Caco-2 (cell line): Measurements from ENCODE around the gene KPNA6. TPM values are rescaled to one million over a fixed set of nuclear protein-coding genes. Genes with fewer than 3 reads are reported as not detected.

ENCODE experiments used
- BruUV-seq: library from RNA; stranded (reverse); fragments of 400-500 nt; replicated peaks from 2 replicates; lab custom pipeline; 2021; lab: Mats Ljungman, UMichigan
- CTCF ChIA-PET: fragments of 300-600 bp; sonication (Branson Sonifier 250); formaldehyde crosslinking; loops from one replicate; lab custom pipeline; 2022; ENCODE audit warnings: antibody characterized with exemption; lab: Charles Lee
- POLR2A ChIA-PET: fragments of 300-600 bp; sonication (Branson Sonifier 250); formaldehyde crosslinking; loops from one replicate; lab custom pipeline; 2022; ENCODE audit warnings: antibody characterized with exemption; lab: Charles Lee
- DNase-seq, 2 experiments: peaks; one replicate each; pipeline versions ENCODE4 v3.0.0 to v3.0.0-alpha.2; 2020 to 2022
- H3K27me3 ChIP-seq: replicated peaks from 2 replicates; pipeline ENCODE4 v1.6.0; 2011; ENCODE audit warnings: low read length; ENCODE audit not compliant: control insufficient read depth, insufficient read depth
- H3K36me3 ChIP-seq: 2 replicates; pipeline ENCODE4 v1.5.1; 2011; ENCODE audit warnings: low read length; ENCODE audit not compliant: control insufficient read depth, insufficient read depth
- H3K4me1 ChIP-seq: fragments of 250-450 bp; sonication (Bioruptor Pico); 2 replicates; pipeline ENCODE4 v1.5.1; 2020; ENCODE audit warnings: mild to moderate bottlenecking
- H3K4me3 ChIP-seq: 2 replicates; pipeline ENCODE4 v1.5.1; 2011; ENCODE audit warnings: low read depth, mild to moderate bottlenecking, control low read depth, low read length
- H3K9me3 ChIP-seq: fragments of 250-450 bp; sonication (Bioruptor Pico); 2 replicates; pipeline ENCODE4 v1.5.1; 2020; ENCODE audit warnings: mild to moderate bottlenecking, moderate library complexity
- H3K27ac Mint-ChIP-seq: one replicate; pipeline ENCODE4 v1.8.0; 2022; ENCODE audit warnings: mixed read lengths; ENCODE audit not compliant: unreplicated experiment
- H3K27me3 Mint-ChIP-seq: one replicate; pipeline ENCODE4 v1.8.0; 2022; ENCODE audit warnings: mixed read lengths; ENCODE audit not compliant: insufficient read depth, unreplicated experiment
- H3K36me3 Mint-ChIP-seq: one replicate; pipeline ENCODE4 v1.8.0; 2022; ENCODE audit warnings: mild to moderate bottlenecking, mixed read lengths; ENCODE audit not compliant: insufficient read depth, unreplicated experiment
- H3K4me1 Mint-ChIP-seq: one replicate; pipeline ENCODE4 v1.8.0; 2022; ENCODE audit warnings: low read depth, mixed read lengths; ENCODE audit not compliant: unreplicated experiment
- H3K4me3 Mint-ChIP-seq: one replicate; pipeline ENCODE4 v1.8.0; 2022; ENCODE audit warnings: mild to moderate bottlenecking, moderate library complexity, mixed read lengths; ENCODE audit not compliant: unreplicated experiment
- H3K9me3 Mint-ChIP-seq: one replicate; pipeline ENCODE4 v1.8.0; 2022; ENCODE audit warnings: mixed read lengths; ENCODE audit not compliant: unreplicated experiment
- intact Hi-C: fragments of 100-400 bp; cut with micrococcal nuclease; formaldehyde crosslinking; loops from one replicate; pipeline ENCODE4 v1.10.0; 2022; ENCODE audit not compliant: unreplicated experiment
- total RNA-seq: library from RNA; stranded (reverse); gene quantifications from 2 replicates; pipeline ENCODE4 v1.2.3, GENCODE V29; 2022
- TF ChIP-seq, protein P1 (sequence below), 2 experiments: fragments of 200-600 bp in 1 of 2; IDR thresholded peaks; 1 replicate in 1 of 2; 2 replicates in 1 of 2; pipeline versions ENCODE4 v1.5.1 to v1.8.0; 2011 to 2022; ENCODE audit warnings: antibody characterized with exemption in 1 of 2, control low read depth in 1 of 2, inconsistent platforms in 1 of 2, low read depth in 1 of 2, low read length in 1 of 2, mild to moderate bottlenecking in 1 of 2, moderate library complexity in 1 of 2; ENCODE audit not compliant: insufficient read depth in 1 of 2, severe bottlenecking in 1 of 2, unreplicated experiment in 1 of 2

KPNA6 gene
- total RNA-seq, 1 experiment from 2014 or later: 52.8 TPM

DNA sequence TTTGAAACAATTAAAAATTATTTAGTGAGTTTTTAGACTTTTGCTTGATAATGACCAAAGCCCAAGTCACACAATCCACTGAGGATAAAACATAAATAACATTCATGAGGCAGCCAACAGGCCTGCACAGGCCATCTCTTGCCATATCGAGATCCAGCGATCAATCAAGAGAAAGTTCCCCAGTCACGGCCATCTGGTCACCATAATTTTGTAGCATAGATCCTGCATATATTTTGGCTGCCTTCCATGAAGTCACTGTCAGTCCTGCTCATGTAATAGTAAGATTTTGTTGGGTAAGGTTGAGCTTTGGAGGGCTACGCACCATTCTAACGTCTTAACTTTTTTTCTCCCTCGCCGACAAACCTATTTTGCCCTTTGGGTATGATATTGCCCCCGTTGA is 17.5 kb downstream of the KPNA6 start:
- BruUV-seq: no TSS peak
- CTCF ChIA-PET: no interaction called here
- Mint-ChIP-seq H3K27me3 (no peaks in the 10 kb centered on the region), H3K27ac (no peak overlapping the region), H3K4me3 (no peak overlapping the region), H3K9me3 (no peaks in the 10 kb centered on the region), H3K4me1 (no peaks in the 10 kb centered on the region), H3K36me3 (no peaks in the 10 kb centered on the region)
- no peak for DNase-seq
- TF ChIP-seq, protein P1, sequence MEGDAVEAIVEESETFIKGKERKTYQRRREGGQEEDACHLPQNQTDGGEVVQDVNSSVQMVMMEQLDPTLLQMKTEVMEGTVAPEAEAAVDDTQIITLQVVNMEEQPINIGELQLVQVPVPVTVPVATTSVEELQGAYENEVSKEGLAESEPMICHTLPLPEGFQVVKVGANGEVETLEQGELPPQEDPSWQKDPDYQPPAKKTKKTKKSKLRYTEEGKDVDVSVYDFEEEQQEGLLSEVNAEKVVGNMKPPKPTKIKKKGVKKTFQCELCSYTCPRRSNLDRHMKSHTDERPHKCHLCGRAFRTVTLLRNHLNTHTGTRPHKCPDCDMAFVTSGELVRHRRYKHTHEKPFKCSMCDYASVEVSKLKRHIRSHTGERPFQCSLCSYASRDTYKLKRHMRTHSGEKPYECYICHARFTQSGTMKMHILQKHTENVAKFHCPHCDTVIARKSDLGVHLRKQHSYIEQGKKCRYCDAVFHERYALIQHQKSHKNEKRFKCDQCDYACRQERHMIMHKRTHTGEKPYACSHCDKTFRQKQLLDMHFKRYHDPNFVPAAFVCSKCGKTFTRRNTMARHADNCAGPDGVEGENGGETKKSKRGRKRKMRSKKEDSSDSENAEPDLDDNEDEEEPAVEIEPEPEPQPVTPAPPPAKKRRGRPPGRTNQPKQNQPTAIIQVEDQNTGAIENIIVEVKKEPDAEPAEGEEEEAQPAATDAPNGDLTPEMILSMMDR (IDR thresholded peaks at IDR 0.05; ENCODE audit: insufficient read depth in 1 of 2, low read depth in 1 of 2, low read length in 1 of 2, severe bottlenecking in 1 of 2, unreplicated experiment in 1 of 2): no peak
- POLR2A ChIA-PET: no interaction called here
- Histone ChIP-seq H3K36me3 (no peaks in the 10 kb centered on the region), H3K4me1 (no peaks in the 10 kb centered on the region), H3K27me3 (no peaks in the 10 kb centered on the region), H3K4me3 (no peak overlapping the region), H3K9me3 (no peaks in the 10 kb centered on the region)
- intact Hi-C loops: no loop called here

DNA sequence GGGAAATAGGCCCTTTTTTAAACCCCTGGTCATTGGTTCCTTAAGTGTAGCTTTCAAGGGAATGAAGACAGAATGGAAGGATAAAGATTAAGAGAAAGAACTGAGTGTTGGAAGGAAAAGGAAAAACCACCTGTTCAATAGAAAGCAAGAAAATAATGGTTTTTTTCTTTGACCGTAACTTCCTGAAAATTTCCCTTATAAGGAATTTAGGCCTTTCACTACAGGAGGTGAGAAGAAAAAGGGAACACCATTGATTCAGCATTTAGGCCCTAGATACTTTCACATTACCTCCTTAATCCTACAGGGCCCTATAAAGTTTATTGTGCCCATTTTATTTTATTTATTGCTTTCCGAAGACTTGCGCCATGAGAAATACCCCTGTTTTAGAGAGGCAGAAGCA is 18.9 kb downstream of the KPNA6 start:
- no peak overlapping the region for H3K27ac Mint-ChIP-seq
- TF ChIP-seq, protein P1 (IDR thresholded peaks at IDR 0.05; ENCODE audit: insufficient read depth in 1 of 2, low read depth in 1 of 2, low read length in 1 of 2, severe bottlenecking in 1 of 2, unreplicated experiment in 1 of 2): no peak
- no peak overlapping the region for H3K4me3 ChIP-seq

DNA sequence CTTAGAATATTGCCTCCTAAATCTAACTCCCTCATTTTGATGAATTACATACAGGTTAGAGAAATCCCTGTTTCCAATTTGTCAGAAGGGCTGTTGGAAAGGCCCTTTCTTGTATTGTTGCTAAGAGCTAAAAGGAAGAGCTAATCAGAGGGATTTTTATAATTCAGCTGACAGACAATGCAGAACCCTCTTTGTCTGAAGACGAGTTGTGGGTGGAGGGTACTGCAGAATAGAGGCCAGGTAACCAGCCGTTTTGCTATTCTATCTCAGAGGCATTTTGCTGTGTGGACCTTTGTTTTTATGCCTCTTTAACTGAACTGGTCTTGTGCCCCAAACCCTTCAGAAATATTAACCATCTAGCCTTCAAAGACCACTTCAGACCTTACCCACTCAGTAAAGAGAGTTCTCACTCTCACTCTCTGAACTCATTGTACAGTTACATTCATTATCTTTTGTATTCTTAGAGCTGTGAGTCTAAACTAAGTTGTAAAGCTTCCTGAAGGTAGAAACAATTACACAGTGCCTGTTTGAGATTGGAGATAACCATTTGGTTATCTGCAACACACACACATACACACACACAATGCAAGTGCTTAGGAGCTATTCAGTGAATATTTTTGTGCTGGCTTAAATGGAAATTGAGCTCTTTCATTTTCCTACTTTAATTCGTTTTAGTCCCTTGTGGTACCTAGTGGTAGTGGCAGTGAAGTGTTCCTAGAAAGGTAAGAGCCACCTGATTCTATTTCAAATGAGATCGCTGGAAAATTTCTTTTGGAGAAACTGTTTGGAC is 19.7 kb downstream of the KPNA6 start:
- no peak for DNase-seq
- Mint-ChIP-seq H3K27ac (no peak overlapping the region), H3K9me3 (no peaks in the 10 kb centered on the region), H3K27me3 (no peaks in the 10 kb centered on the region), H3K4me1 (no peaks in the 10 kb centered on the region), H3K4me3 (no peak overlapping the region), H3K36me3 (no peaks in the 10 kb centered on the region)
- Histone ChIP-seq H3K9me3 (no peaks in the 10 kb centered on the region), H3K4me1 (no peaks in the 10 kb centered on the region), H3K27me3 (no peaks in the 10 kb centered on the region), H3K4me3 (no peak overlapping the region), H3K36me3 (no peaks in the 10 kb centered on the region)
- BruUV-seq: no TSS peak
- ChIA-PET CTCF (no interaction called here), POLR2A (no interaction called here)
- TF ChIP-seq, protein P1 (IDR thresholded peaks at IDR 0.05; ENCODE audit: insufficient read depth in 1 of 2, low read depth in 1 of 2, low read length in 1 of 2, severe bottlenecking in 1 of 2, unreplicated experiment in 1 of 2): no peak
- intact Hi-C loops: no loop called here

More for the DNA sequence above, 18.9 kb downstream of the KPNA6 start:
- Mint-ChIP-seq H3K4me3 (no peak overlapping the region), H3K9me3 (no peaks in the 10 kb centered on the region), H3K27me3 (no peaks in the 10 kb centered on the region), H3K36me3 (no peaks in the 10 kb centered on the region), H3K4me1 (no peaks in the 10 kb centered on the region)
- no TSS peak for BruUV-seq
- intact Hi-C loops: no loop called here
- no peak for DNase-seq
- Histone ChIP-seq H3K27me3 (no peaks in the 10 kb centered on the region), H3K4me1 (no peaks in the 10 kb centered on the region), H3K9me3 (no peaks in the 10 kb centered on the region), H3K36me3 (no peaks in the 10 kb centered on the region)
- CTCF ChIA-PET: no interaction called here
- POLR2A ChIA-PET: no interaction called here
